GM15510 (cell line): Measurements from ENCODE around the gene DHX35.

Source experiments
- POLR2A ChIP-seq: IDR thresholded peaks from 3 replicates; pipeline ENCODE4 v1.6.1; 2011; ENCODE audit warnings: borderline replicate concordance; ENCODE audit not compliant: insufficient read length; ENCODE audit errors: extremely low read depth

The DHX35 gene

GRCh38 chr20:39021748-39022147 is 59.6 kb downstream of the DHX35 start:
- TF ChIP-seq POLR2A, result no peak

- TF ChIP-seq POLR2A, result no peak
Observed at GRCh38 chr20:39025883-39026282, 63.7 kb downstream of the DHX35 start.

DNA sequence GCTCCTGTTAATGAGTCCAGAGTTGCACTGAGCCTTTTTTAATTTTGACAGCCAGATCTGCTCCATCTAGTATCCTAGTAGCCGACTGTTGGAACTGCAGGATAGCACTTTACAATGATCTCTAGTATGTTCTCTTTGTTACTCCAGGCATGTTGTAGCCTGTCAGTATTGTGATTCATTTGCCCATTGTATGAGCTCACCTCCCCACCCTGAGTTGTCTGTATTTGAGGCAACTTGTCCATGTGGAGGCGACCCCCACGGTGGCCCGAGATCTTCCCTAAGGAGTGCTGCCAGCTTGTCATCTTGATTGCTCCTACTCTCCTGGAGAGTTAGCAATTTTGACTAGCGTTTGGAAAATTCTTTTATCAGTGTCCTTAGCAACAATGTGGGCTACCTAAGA is 67.2 kb downstream of the DHX35 start:
- no peak for TF ChIP-seq POLR2A

- TF ChIP-seq POLR2A, result no peak
Observed at GRCh38 chr20:39032997-39033396, 70.9 kb downstream of the DHX35 start.

DNA sequence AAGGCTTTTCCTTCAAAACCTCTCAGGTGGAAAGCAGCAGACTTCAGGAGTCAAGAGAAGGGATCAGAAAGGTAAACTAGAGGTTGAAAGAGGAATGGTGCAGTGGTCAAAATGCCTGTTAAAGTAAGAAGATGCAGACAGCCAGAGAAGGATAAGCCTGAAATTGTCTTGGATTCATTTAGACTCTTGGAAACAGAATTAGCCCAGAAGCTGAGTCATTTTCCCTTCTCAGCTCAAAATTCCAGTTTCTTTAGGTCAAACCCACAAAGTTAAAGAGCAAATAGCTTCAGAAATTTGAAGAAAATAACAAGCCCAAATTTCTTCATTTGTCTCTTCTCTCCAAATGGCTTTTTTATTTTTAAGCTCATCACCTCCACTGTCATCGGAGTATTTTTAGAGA is 73.9 kb downstream of the DHX35 start:
- TF ChIP-seq POLR2A, result no peak

- no peak for TF ChIP-seq POLR2A
Observed at GRCh38 chr20:39036851-39037250, 74.7 kb downstream of the DHX35 start.

DNA sequence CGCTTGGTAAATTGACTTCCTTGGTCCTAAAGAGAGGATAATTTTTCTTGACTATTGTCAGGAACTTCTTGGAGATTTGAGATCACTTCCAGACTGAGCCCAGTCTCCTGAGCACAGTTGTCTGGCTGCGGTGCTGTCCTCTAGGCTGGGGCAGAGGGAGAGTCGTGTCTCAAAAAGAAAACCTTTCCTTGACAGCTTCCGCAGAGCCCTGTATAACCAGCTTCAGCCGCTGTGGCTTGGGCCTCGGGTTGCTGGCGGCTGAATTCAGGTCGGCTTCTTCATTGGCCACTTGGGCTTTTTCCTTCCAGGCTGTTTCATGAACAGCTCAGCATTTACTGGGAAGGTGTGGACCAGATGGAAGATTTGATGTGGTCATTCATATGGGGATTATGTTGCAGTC is 75.9 kb downstream of the DHX35 start:
- TF ChIP-seq POLR2A, result no peak

DNA sequence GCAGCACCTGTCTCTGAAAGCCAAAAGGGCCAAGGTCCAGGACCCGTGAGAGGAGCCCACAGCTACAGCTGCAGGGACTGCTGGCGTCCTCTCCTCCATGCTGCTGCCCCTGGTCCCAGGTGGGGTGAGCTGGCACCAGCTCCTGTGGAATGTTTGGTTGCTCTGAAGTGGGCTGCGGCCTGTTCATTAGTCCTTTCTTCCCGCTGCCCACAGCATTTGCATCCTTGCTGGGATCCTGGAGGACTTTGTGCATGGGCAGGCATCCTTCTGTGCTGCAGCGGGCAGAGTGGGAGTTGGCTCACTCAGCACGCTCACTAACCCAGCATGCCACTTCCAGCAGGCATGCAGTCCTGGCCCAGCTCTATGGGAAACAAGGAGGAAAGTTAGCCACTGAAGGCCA is 76.4 kb downstream of the DHX35 start:
- no peak for TF ChIP-seq POLR2A

GRCh38 chr20:39039261-39039660 is 77.1 kb downstream of the DHX35 start:
- no peak for TF ChIP-seq POLR2A

DNA sequence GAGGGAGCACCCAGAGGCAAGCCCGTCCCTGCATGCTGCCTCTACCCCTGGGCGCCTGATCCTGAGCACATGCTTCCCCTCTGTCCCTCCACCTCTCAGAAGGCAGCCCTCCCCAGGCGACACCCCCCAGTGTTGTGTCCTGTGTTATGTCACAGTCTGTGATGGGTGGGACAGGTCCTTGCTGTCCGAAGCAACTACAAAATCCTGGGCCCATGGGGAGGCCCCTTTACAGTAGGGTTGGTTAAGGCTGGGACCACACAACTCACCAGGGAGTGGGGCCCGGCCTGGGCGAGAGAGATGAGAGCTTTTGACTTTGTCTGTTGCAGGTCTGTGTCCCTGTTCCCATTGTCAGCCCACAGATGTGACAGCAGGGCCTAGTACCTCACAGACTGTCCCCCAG is 78.0 kb downstream of the DHX35 start:
- TF ChIP-seq POLR2A, result no peak

DNA sequence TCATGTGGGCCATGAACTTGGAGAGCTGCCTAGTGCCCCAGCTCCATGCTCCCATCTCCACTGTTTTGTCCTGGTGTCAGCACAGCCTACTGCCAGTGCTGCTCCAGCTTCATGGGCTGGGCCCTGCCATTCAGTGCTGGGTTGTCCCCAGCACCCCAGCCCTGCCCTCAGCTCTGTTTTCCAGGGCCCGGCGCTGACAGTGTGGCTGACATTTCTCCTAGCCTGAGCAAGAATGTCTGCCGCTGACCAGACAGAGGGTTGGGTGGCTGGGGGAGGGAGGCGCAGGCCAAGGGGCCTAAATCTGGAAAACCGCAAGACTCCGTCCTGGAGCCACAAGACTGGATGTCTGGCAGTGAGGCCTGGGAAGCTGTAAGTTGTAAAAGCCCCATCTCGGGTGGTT is 78.9 kb downstream of the DHX35 start:
- no peak for TF ChIP-seq POLR2A

DNA sequence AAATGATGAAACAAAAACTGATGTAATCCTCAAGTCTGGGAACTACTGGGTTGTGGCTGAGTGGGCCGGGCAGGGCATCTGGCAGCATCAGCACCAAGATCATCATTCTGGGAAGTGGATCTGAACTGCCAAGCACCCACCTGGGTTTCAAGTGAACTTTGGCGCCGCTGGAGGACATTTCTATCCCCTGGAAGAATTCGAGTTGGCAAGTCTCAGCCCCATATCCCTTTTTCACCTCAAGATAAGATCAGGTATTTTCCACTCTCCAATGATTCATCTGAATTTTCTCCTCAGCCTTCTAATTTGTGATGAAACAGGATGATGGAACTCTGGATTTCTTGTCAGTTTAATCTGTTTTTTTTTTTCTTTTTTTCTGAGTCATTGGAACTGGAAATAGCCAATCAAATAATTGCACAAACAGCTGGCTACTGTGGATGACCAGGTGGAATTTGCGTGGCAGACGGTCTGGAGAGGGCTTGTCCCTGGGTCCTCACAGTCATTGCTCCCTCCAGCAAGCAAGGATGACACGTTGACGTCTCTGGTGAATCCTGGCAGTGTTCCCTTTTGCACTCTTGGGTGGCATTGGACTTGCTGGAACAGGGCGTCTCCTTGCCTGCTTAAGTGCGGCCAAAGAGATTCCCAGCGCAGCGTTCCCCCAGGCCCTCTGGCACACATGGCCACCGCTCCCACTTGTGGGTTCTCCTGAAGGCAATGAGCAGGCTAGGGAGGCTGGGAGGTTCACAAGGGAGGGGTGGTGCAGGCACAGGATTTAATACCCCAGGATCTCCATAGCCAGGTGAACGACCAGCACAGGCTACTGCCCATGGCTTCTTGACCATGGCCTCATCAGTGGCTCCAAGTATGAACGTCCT is 80.4 kb downstream of the DHX35 start:
- no peak for TF ChIP-seq POLR2A

DNA sequence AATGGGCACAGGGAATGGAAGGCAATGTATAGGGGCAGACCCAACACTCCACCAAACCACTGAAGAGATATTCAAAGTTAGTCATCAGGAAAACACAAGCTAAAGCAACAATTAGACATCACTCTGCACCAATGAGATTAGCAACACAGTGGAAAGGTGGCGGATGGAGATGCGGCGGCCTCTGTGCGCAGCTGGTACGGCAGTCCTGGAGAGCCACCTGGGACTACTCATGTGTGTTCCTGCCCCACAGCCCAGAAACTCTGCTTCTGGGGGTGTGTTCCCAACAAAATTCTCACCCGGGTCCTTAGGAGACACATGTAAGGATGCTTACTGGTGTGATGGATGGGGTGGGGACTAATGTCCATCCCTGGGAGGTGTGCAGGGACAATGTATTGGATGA is 82.4 kb downstream of the DHX35 start:
- TF ChIP-seq POLR2A, result no peak

- TF ChIP-seq POLR2A, result no peak
Observed at GRCh38 chr20:39045676-39046075, 83.5 kb downstream of the DHX35 start.

DNA sequence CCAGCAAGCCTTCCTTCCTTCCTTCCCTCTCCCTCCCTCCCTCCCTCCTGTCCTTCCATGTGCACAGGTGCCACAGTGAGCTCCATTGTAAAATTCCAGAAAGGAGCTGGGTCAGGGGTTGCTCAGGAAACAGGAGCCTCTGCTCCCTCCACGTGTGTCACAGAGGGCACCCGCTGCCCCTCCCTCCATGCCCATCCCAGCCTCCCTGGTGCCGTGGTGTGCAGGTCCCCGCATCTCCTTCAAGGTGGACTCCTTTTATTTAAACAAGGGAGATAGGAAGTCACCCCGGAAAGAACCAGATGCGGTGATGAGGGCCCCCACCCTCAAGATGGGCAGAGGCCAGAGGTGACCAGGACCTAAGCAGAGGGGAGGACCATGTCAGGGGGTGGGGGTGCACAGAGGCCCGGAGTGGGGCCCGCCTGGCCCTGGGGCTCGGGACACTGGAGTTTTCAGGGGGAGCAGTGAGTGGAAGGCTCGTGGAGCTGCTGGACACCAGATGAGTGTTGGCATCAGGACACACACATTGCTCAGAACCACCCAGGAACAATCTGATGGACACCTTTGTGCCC is 85.4 kb downstream of the DHX35 start:
- no peak for TF ChIP-seq POLR2A
